ENCODE measurements around the gene DPEP3.
"Not testable (repeated sequence)": the region's sequence is repeated elsewhere in the genome, so short reads cannot be mapped to it uniquely, and the experiment has no call there.

DNA sequence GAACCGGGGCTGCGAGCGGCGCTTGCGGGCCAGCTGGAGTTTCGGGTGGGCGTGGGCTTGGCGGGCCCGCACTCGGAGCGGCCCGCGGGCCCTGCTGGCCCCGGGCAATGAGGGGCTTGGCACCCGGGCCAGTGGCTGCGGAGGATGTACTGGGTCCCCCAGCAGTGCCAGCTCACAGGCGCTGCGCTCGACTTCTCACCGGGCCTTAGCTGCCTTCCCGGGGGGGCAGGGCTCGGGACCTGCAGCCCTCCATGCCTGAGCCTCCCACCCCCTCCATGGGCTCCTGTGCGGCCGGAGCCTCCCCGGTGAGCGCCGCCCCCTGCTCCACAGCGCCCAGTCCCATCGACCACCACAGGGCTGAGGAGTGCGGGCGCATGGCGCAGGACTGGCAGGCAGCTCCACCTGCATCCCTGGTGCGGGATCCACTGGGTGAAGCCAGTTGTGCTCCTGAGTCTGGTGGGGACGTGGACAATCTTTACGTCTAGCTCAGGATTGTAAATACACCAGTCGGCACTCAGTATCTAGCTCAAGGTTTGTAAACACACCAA is 18.0 kb upstream of the DPEP3 start:
- TF ChIP-seq ZC3H10 (CRISPR knock-in tag; IDR thresholded peaks at IDR 0.05); ARNTL (CRISPR knock-in tag; IDR thresholded peaks at IDR 0.05; ENCODE audit: borderline replicate concordance, low read depth); TOX (CRISPR knock-in tag; IDR thresholded peaks at IDR 0.05; ENCODE audit: borderline replicate concordance); RARB (CRISPR knock-in tag; IDR thresholded peaks at IDR 0.05); OSR1 (CRISPR knock-in tag; IDR thresholded peaks at IDR 0.05); ZNF8 (CRISPR knock-in tag; IDR thresholded peaks at IDR 0.05); CSRNP3 (CRISPR knock-in tag; IDR thresholded peaks at IDR 0.05); TCF4 (CRISPR knock-in tag; IDR thresholded peaks at IDR 0.05; ENCODE audit: borderline replicate concordance); ZFP30 (CRISPR knock-in tag; IDR thresholded peaks at IDR 0.05); BACH2 (CRISPR knock-in tag; IDR thresholded peaks at IDR 0.05; ENCODE audit: borderline replicate concordance); SNAI2 (CRISPR knock-in tag; IDR thresholded peaks at IDR 0.05): not testable (repeated sequence)
- TF ChIP-seq, protein P1, sequence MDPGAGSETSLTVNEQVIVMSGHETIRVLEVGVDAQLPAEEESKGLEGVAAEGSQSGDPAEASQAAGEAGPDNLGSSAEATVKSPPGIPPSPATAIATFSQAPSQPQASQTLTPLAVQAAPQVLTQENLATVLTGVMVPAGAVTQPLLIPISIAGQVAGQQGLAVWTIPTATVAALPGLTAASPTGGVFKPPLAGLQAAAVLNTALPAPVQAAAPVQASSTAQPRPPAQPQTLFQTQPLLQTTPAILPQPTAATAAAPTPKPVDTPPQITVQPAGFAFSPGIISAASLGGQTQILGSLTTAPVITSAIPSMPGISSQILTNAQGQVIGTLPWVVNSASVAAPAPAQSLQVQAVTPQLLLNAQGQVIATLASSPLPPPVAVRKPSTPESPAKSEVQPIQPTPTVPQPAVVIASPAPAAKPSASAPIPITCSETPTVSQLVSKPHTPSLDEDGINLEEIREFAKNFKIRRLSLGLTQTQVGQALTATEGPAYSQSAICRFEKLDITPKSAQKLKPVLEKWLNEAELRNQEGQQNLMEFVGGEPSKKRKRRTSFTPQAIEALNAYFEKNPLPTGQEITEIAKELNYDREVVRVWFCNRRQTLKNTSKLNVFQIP (CRISPR knock-in tag; IDR thresholded peaks at IDR 0.05; ENCODE audit: borderline replicate concordance, low read depth) = not testable (repeated sequence)
- TF ChIP-seq, protein P2, sequence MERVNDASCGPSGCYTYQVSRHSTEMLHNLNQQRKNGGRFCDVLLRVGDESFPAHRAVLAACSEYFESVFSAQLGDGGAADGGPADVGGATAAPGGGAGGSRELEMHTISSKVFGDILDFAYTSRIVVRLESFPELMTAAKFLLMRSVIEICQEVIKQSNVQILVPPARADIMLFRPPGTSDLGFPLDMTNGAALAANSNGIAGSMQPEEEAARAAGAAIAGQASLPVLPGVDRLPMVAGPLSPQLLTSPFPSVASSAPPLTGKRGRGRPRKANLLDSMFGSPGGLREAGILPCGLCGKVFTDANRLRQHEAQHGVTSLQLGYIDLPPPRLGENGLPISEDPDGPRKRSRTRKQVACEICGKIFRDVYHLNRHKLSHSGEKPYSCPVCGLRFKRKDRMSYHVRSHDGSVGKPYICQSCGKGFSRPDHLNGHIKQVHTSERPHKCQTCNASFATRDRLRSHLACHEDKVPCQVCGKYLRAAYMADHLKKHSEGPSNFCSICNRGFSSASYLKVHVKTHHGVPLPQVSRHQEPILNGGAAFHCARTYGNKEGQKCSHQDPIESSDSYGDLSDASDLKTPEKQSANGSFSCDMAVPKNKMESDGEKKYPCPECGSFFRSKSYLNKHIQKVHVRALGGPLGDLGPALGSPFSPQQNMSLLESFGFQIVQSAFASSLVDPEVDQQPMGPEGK (CRISPR knock-in tag; IDR thresholded peaks at IDR 0.05; ENCODE audit: borderline replicate concordance) = not testable (repeated sequence)
- TF ChIP-seq, protein P3, sequence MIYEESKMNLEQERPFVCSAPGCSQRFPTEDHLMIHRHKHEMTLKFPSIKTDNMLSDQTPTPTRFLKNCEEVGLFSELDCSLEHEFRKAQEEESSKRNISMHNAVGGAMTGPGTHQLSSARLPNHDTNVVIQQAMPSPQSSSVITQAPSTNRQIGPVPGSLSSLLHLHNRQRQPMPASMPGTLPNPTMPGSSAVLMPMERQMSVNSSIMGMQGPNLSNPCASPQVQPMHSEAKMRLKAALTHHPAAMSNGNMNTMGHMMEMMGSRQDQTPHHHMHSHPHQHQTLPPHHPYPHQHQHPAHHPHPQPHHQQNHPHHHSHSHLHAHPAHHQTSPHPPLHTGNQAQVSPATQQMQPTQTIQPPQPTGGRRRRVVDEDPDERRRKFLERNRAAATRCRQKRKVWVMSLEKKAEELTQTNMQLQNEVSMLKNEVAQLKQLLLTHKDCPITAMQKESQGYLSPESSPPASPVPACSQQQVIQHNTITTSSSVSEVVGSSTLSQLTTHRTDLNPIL (CRISPR knock-in tag; IDR thresholded peaks at IDR 0.05; ENCODE audit: low read depth) = not testable (repeated sequence)
